ENCODE results near the gene BSPRY. TPM values are rescaled to one million over a fixed set of nuclear protein-coding genes. Genes with fewer than 3 reads are reported as not detected.
A peak's percentile ranks its signal among the peaks of the same experiment; 100 is the strongest.
"Not testable (repeated sequence)": the region's sequence is repeated elsewhere in the genome, so short reads cannot be mapped to it uniquely, and the experiment has no call there.

Gene BSPRY
- polyA plus RNA-seq, 5 donors: 6.7 to 9.1 (median 8.4) TPM

GRCh38 chr9:113390192-113390960 is 41.0 kb downstream of the BSPRY start:
- no peak for DNase-seq

GRCh38 chr9:113391917-113392316 is 42.6 kb downstream of the BSPRY start:
- DNase-seq: no peak

- DNase-seq: no peak
These were observed 43.9 kb downstream of the BSPRY start for GRCh38 chr9:113393281-113393680.

- DNase-seq: no peak
These were observed 45.9 kb downstream of the BSPRY start for GRCh38 chr9:113395000-113395861.

- DNase-seq: no peak
These were observed 47.9 kb downstream of the BSPRY start for GRCh38 chr9:113397203-113397631.

GRCh38 chr9:113398796-113399195 is 49.5 kb downstream of the BSPRY start:
- no peak for DNase-seq

- no peak for DNase-seq
These were observed 50.4 kb downstream of the BSPRY start for GRCh38 chr9:113399646-113400200.

GRCh38 chr9:113401027-113401792 is 51.9 kb downstream of the BSPRY start, which contains the start of gene ALAD:
Gene ALAD, minus strand, starts transcription at chr9:113401284. Its CDS starts 7,725 bp downstream, at chr9:113393559.
- peak; percentile 99 for DNase-seq

GRCh38 chr9:113403646-113404045 is 54.3 kb downstream of the BSPRY start:
- DNase-seq: no peak

- not testable (repeated sequence) for DNase-seq
These were observed 57.0 kb downstream of the BSPRY start for GRCh38 chr9:113406353-113406752.

- DNase-seq: peak; percentile 38 to 57
These were observed 57.7 kb downstream of the BSPRY start for GRCh38 chr9:113406873-113407511.

GRCh38 chr9:113409481-113409880 is 60.1 kb downstream of the BSPRY start:
- no peak for DNase-seq

GRCh38 chr9:113409883-113410206 is 60.5 kb downstream of the BSPRY start:
- no peak for DNase-seq

GRCh38 chr9:113410207-113410864 is 61.0 kb downstream of the BSPRY start, which contains the start of the genes C9orf43 and POLE3:
Gene C9orf43, plus strand, starts transcription at chr9:113410747. Its CDS starts 2,747 bp downstream, at chr9:113413494.
Gene POLE3, minus strand, starts transcription at chr9:113410675. Its CDS starts 382 bp downstream, at chr9:113410293.
- peak; percentile 96 to 98 for DNase-seq

- no peak for DNase-seq
These were observed 66.9 kb downstream of the BSPRY start for GRCh38 chr9:113416149-113416721.

GRCh38 chr9:113417370-113417769 is 68.0 kb downstream of the BSPRY start:
- no peak for DNase-seq

All from right lung (tissue), 5 donors.